Limb (tissue), 2 donors: ENCODE measurements around the gene ECSIT.
"Not testable (repeated sequence)": the region's sequence is repeated elsewhere in the genome, so short reads cannot be mapped to it uniquely, and the experiment has no call there.

Experiments
- DNase-seq, 2 donors: peaks; one replicate each; pipeline ENCODE4 v3.0.0-alpha.2; 2016; ENCODE audit errors: extremely low spot score in 2 of 2

Gene ECSIT

GRCh38 chr19:11528551-11529341 is at the start of gene ECSIT:
Gene ECSIT (minus strand): TSS chr19:11529134. CDS start chr19:11519170, 9,964 bp downstream.
- DNase-seq: peak; percentile 94 to 96

GRCh38 chr19:11577451-11578257 is 48.7 kb upstream of the ECSIT start, which contains the start of gene ACP5:
Gene ACP5 (minus strand): TSS chr19:11577645. CDS start chr19:11577317, 328 bp downstream.
- no peak for DNase-seq

- DNase-seq: no peak
These were observed 47.3 kb upstream of the ECSIT start for GRCh38 chr19:11576227-11576626.

GRCh38 chr19:11574689-11575088 is 45.8 kb upstream of the ECSIT start:
- DNase-seq: no peak

- DNase-seq: not testable (repeated sequence)
These were observed 44.8 kb upstream of the ECSIT start for GRCh38 chr19:11573763-11574162.

GRCh38 chr19:11573354-11573753 is 44.4 kb upstream of the ECSIT start:
- not testable (repeated sequence) for DNase-seq

GRCh38 chr19:11570039-11570462 is 41.1 kb upstream of the ECSIT start:
- DNase-seq: no peak

GRCh38 chr19:11566164-11566563 is 37.2 kb upstream of the ECSIT start:
- no peak for DNase-seq

GRCh38 chr19:11565649-11565980 is 36.7 kb upstream of the ECSIT start:
- DNase-seq: not testable (repeated sequence)

- not testable (repeated sequence) for DNase-seq
These were observed 35.3 kb upstream of the ECSIT start for GRCh38 chr19:11564082-11564807.

GRCh38 chr19:11563532-11563931 is 34.6 kb upstream of the ECSIT start:
- no peak for DNase-seq

GRCh38 chr19:11560404-11561051 is 31.6 kb upstream of the ECSIT start:
- DNase-seq: peak in 1 of 2 donors; percentile 50

- DNase-seq: peak; percentile 97
These were observed 30.2 kb upstream of the ECSIT start, which contains the start of gene ELOF1 for GRCh38 chr19:11558881-11559828. Gene ELOF1 (minus strand): TSS chr19:11559230. CDS start chr19:11554347, 4,883 bp downstream.

- DNase-seq: no peak
These were observed 27.9 kb upstream of the ECSIT start for GRCh38 chr19:11556634-11557420.

- no peak for DNase-seq
These were observed 26.3 kb upstream of the ECSIT start for GRCh38 chr19:11555246-11555645.

- DNase-seq: no peak
These were observed 25.2 kb upstream of the ECSIT start for GRCh38 chr19:11554160-11554559.

- DNase-seq: no peak
These were observed 23.9 kb upstream of the ECSIT start for GRCh38 chr19:11552666-11553372.

GRCh38 chr19:11551603-11552235 is 22.8 kb upstream of the ECSIT start:
- DNase-seq: no peak
